NT2/D1 (cell line): ENCODE results near the gene KLHL18.
A peak's percentile ranks its signal among the peaks of the same experiment; 100 is the strongest.
"Not testable (repeated sequence)": the region's sequence is repeated elsewhere in the genome, so short reads cannot be mapped to it uniquely, and the experiment has no call there.

Experiments used
- DNase-seq: peaks from one replicate; pipeline ENCODE4 v3.0.0-alpha.2; 2011; ENCODE audit warnings: low read depth, low spot score
- H3K27me3 ChIP-seq: 2 replicates; pipeline ENCODE4 v1.6.0; 2011; ENCODE audit warnings: mild to moderate bottlenecking; ENCODE audit not compliant: insufficient read length, insufficient read depth
- H3K36me3 ChIP-seq: 2 replicates; pipeline ENCODE4 v1.6.1; 2011; ENCODE audit warnings: mild to moderate bottlenecking, low read length, mixed read lengths; ENCODE audit not compliant: insufficient read depth, insufficient read length
- H3K4me1 ChIP-seq: 2 replicates; pipeline ENCODE4 v1.5.1; 2011; ENCODE audit not compliant: insufficient read depth, insufficient read length
- H3K4me3 ChIP-seq: 2 replicates; pipeline ENCODE4 v1.5.1; 2011; ENCODE audit warnings: low read depth; ENCODE audit not compliant: insufficient read length
- H3K9ac ChIP-seq: 2 replicates; pipeline ENCODE4 v1.6.0; 2011; ENCODE audit warnings: low read depth; ENCODE audit not compliant: insufficient read length
- H3K9me3 ChIP-seq: 2 replicates; pipeline ENCODE4 v1.5.1; 2011; ENCODE audit warnings: mild to moderate bottlenecking, low read length; ENCODE audit not compliant: insufficient read depth
- SUZ12 ChIP-seq: IDR thresholded peaks from 2 replicates; pipeline ENCODE4 v1.6.1; 2011; ENCODE audit not compliant: insufficient read length, insufficient read depth; ENCODE audit errors: extremely low read depth
- YY1 ChIP-seq: IDR thresholded peaks from 2 replicates; pipeline ENCODE4 v1.6.1; 2011; ENCODE audit not compliant: insufficient read length, insufficient read depth
- ZNF274 ChIP-seq: IDR thresholded peaks from 2 replicates; pipeline ENCODE4 v1.6.1; 2011; ENCODE audit warnings: mild to moderate bottlenecking, low read depth, low read length

Gene KLHL18

DNA sequence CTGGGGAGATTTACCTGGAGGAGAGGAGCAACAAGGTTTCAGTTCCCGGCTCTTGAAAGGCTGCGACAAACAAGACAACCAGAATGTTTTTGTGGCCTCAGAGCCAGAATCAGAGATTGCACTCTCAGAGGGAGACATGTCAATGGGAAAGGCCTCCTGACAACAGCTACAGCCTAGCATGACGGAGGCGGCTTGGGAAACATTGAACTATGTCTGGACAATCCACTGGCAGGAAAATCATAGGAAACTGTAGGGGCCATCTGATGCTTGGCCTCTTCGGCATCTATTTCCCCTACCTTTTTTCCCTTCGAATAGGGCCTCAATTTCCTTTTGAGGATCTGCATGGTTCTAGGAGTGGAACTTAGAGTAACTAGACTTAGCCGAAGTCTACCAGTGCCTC, 84.9 kb downstream of the KLHL18 start:
- Histone ChIP-seq H3K27me3 (no peaks in the 10 kb centered on the region), H3K36me3 (no peaks in the 10 kb centered on the region), H3K4me1 (peaks cover 8% of the 10 kb centered on the region), H3K9ac (no peak overlapping the region), H3K9me3 (0 out of 2 replicates have a peak, but pooled peaks cover 3% of the 10 kb centered on the region), H3K4me3 (no peak overlapping the region)
- TF ChIP-seq YY1 (no peak), SUZ12 (no peak), ZNF274 (no peak)
- no peak for DNase-seq

DNA sequence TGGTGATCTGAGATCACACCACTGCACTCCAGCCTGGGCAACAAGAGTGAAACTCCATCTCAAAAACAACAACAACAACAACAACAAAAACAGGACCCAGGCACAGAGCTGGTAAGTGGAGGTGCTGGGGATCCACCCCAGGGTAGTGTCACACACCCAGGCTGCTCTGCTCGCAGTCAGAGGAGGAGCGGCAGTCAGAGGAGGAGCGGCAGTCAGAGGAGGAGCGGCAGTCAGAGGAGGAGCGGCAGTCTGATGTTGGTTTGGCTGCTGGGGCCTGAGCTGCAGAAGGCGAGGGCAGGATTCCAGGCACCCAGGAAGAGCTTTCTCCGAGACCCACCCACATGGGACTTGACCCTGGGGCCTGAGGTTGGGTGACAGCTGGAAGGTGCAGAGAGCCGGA, 87.3 kb downstream of the KLHL18 start:
- H3K4me1 ChIP-seq, result not testable (repeated sequence)

DNA sequence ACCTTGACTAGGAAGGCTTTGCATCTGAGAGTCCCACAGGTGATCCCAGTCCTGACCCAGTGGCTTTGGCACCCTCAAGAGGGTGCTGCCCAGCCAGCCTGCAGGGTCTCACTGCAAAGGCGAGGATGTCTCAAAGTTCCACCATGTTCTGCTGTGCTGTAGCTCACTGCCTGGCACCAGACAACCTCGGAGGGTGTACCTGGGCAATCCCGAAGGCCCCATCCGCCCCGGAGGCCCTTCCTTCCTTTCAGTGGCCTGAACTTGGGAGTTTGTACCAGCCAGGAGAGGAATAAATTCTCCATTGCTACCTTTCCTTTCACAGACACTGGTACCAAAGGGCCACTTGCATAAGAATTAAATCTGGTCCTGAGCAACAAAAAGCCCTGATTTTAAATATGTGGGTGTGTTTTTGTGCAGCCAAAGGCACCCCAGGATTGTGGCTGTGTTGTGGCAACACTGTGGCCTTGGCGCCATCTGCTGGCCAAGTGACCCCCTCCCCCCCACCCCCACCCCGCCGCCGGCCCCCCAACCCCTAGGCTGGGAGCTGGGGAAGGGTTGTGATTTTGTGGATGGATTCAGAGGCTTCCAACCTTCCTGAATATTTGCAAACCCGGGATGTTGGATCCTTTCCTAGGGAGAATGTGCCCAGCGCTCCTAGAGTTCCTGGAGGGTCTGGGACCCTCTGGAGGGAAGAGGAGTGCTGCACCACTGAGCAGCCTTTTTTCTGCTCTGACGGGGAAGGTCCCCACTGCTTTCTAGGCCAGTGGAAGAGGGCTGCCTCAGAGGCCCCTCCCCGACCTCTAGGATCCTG, 88.3 kb downstream of the KLHL18 start:
- TF ChIP-seq ZNF274 (no peak), YY1 (no peak), SUZ12 (no peak)
- no peak for DNase-seq
- peak overlapping the region; percentile 37 for H3K9ac ChIP-seq
- no peaks in the 10 kb centered on the region for H3K9me3 ChIP-seq
- H3K4me3 ChIP-seq, result no peak overlapping the region
- H3K27me3 ChIP-seq, result no peaks in the 10 kb centered on the region
- H3K36me3 ChIP-seq, result no peaks in the 10 kb centered on the region
- H3K4me1 ChIP-seq, result peaks cover 8% of the 10 kb centered on the region

More for the DNA sequence above, 87.3 kb downstream of the KLHL18 start:
- H3K27me3 ChIP-seq, H3K9me3 ChIP-seq, H3K36me3 ChIP-seq, H3K9ac ChIP-seq, DNase-seq, H3K4me3 ChIP-seq: not testable (repeated sequence)

DNA sequence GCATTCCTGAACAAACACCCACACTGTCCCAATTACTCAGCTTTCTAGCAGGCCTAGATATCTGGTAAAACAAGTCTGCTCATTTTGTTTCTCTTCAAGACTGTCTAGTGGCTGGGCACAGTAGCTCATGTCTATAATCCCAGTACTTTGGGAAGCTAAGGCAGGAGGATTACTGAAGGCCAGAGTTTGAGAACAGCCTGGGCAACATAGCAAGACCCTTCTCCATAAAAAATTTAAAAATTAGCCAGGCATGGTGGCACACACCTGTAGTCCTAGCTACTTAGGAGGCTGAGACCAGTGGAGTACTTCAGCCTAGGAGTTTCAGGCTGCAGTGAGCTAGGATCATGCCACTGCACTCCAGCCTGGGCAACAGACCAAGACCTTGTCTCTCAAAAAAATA, 91.8 kb downstream of the KLHL18 start:
- Histone ChIP-seq H3K27me3 (no peaks in the 10 kb centered on the region), H3K4me1 (peaks cover 12% of the 10 kb centered on the region), H3K4me3 (no peak overlapping the region), H3K9me3 (no peaks in the 10 kb centered on the region), H3K9ac (no peak overlapping the region), H3K36me3 (no peaks in the 10 kb centered on the region)
- TF ChIP-seq ZNF274 (no peak), SUZ12 (no peak), YY1 (no peak)
- DNase-seq, result no peak

DNA sequence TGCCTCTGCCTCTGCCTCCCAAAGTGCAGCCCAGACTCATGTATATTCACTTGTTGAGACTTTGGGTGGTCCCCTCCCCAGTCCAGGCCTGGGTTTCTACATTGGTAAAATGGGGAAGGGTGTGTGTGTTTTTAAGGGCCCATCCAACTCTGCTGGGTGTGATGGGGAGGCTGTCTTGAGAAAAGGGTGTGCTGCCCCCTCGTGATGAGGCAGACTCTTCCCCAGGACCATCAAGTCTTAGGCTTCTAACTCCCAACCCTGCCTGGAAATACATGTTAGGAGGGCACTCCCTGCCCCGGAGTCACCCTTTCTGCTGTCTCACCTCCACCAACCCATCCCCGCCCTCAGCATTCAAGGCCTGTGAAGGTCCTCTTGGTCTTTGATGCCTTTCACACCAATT, 93.6 kb downstream of the KLHL18 start:
- DNase-seq, result no peak
- H3K27me3 ChIP-seq, result no peaks in the 10 kb centered on the region
- H3K9ac ChIP-seq, result no peak overlapping the region
- H3K36me3 ChIP-seq, result no peaks in the 10 kb centered on the region
- no peak overlapping the region for H3K4me3 ChIP-seq
- no peak for TF ChIP-seq ZNF274
- TF ChIP-seq YY1, result no peak
- TF ChIP-seq SUZ12, result no peak
- no peaks in the 10 kb centered on the region for H3K9me3 ChIP-seq
- H3K4me1 ChIP-seq, result peaks cover 7% of the 10 kb centered on the region

DNA sequence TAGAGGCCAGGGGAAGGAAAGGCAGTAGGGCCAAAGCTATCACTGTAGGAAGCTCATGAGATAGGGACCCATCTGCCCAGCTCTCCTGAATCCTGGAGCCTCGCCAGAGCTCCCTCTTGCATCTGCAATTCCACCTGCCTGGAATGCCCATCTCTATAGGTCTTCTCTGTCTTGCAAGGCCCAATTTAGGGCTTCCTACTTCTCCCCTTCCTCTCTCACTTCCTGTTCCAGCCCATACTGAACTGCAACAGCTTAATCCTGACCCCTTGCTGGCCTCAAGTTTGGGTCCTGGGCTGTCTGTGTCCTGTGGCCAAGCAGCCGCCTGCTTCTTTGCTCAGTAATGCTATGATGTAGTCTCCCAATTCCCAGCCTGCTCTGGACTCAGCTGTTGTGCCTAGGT, 94.4 kb downstream of the KLHL18 start:
- Histone ChIP-seq H3K4me1 (peaks cover 5% of the 10 kb centered on the region), H3K36me3 (no peaks in the 10 kb centered on the region), H3K27me3 (no peaks in the 10 kb centered on the region), H3K4me3 (no peak overlapping the region), H3K9ac (no peak overlapping the region), H3K9me3 (no peaks in the 10 kb centered on the region)
- DNase-seq, result no peak
- TF ChIP-seq SUZ12 (no peak), ZNF274 (no peak), YY1 (no peak)

DNA sequence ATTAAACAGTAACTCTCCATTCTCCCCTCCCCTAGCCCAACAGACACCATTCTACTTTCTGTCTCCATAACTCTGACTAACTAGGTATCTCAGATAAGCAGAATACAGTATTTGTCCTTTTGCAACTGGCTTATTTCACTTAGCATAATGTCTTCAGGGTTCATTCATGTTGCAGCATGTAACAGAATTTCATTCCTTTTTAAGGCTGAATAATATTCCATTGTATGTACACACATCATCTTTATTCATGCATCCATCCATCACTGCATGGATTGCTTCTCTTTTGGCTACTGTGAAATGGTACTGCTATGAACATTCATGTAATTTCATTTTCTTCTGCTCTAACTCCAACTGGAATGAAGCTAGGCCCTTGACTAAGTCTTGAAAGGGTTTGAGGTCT, 96.1 kb downstream of the KLHL18 start:
- Histone ChIP-seq H3K4me3 (peak overlapping the region; percentile 96), H3K9me3 (no peaks in the 10 kb centered on the region), H3K27me3 (no peaks in the 10 kb centered on the region), H3K9ac (peak overlapping the region; percentile 8), H3K36me3 (peaks cover 10% of the 10 kb centered on the region), H3K4me1 (peaks cover 7% of the 10 kb centered on the region)
- DNase-seq, result no peak
- TF ChIP-seq ZNF274, result no peak
- no peak for TF ChIP-seq SUZ12
- no peak for TF ChIP-seq YY1
